ENCODE data around the gene HLX.

The HLX gene

GRCh38 chr1:220879076-220879508, at the start of gene HLX:
HLX (plus strand) TSS chr1:220879443; CDS start chr1:220879858, 415 bp downstream.
- Histone ChIP-seq H3K4me3 (ENCODE audit: low read depth, low read length) (peak within 1 kb of the TSS; percentile 53), H3K4me1 (ENCODE audit: control insufficient read depth, insufficient read depth, low read length) (peaks cover 4% of the 10 kb centered on the region), H3K9ac (ENCODE audit: low read depth, low read length) (no peak within 1 kb of the TSS), H3K9me3 (ENCODE audit: control insufficient read depth, insufficient read depth, low read length) (no peaks in the 10 kb centered on the region), H3K36me3 (ENCODE audit: control insufficient read depth, insufficient read depth, low read length) (no peaks in the 10 kb centered on the region), H3K27me3 (ENCODE audit: control insufficient read depth, insufficient read depth, low read length) (peaks cover 100% of the 10 kb centered on the region)

DNA sequence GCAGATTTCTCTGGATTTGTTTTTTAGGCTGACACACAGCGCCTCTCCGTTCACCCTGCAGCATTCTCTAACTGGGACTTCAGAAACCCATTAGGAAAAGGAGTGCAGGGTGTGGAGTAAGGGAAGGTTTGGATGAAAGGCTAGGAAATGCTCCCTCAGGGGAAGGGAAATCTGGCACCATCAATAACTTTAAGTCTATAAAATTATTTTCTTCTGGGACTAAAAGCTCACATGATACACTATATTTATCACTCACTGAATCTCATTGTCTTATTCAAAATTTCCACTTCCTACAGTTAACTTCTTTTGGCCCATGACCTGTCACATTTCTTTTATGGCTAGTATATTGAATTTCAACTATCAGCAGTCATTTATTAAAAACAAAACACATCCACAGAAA, 45.8 kb upstream of the HLX start:
- no peaks in the 10 kb centered on the region for H3K27me3 ChIP-seq (ENCODE audit: control insufficient read depth, insufficient read depth, low read length)
- H3K9ac ChIP-seq (ENCODE audit: low read depth, low read length): no peak overlapping the region
- no peaks in the 10 kb centered on the region for H3K4me1 ChIP-seq (ENCODE audit: control insufficient read depth, insufficient read depth, low read length)
- no peak overlapping the region for H3K4me3 ChIP-seq (ENCODE audit: low read depth, low read length)
- H3K36me3 ChIP-seq (ENCODE audit: control insufficient read depth, insufficient read depth, low read length): no peaks in the 10 kb centered on the region
- no peaks in the 10 kb centered on the region for H3K9me3 ChIP-seq (ENCODE audit: control insufficient read depth, insufficient read depth, low read length)

GRCh38 chr1:220834155-220834870, 44.9 kb upstream of the HLX start:
- Histone ChIP-seq H3K36me3 (ENCODE audit: control insufficient read depth, insufficient read depth, low read length) (no peaks in the 10 kb centered on the region), H3K9ac (ENCODE audit: low read depth, low read length) (no peak overlapping the region), H3K9me3 (ENCODE audit: control insufficient read depth, insufficient read depth, low read length) (no peaks in the 10 kb centered on the region), H3K4me3 (ENCODE audit: low read depth, low read length) (no peak overlapping the region), H3K4me1 (ENCODE audit: control insufficient read depth, insufficient read depth, low read length) (no peaks in the 10 kb centered on the region), H3K27me3 (ENCODE audit: control insufficient read depth, insufficient read depth, low read length) (no peaks in the 10 kb centered on the region)

GRCh38 chr1:220838578-220838977, 40.7 kb upstream of the HLX start:
- H3K27me3 ChIP-seq (ENCODE audit: control insufficient read depth, insufficient read depth, low read length): no peaks in the 10 kb centered on the region
- H3K4me1 ChIP-seq (ENCODE audit: control insufficient read depth, insufficient read depth, low read length): no peaks in the 10 kb centered on the region
- H3K4me3 ChIP-seq (ENCODE audit: low read depth, low read length): no peak overlapping the region
- H3K9me3 ChIP-seq (ENCODE audit: control insufficient read depth, insufficient read depth, low read length): no peaks in the 10 kb centered on the region
- no peak overlapping the region for H3K9ac ChIP-seq (ENCODE audit: low read depth, low read length)
- no peaks in the 10 kb centered on the region for H3K36me3 ChIP-seq (ENCODE audit: control insufficient read depth, insufficient read depth, low read length)

- Histone ChIP-seq H3K4me3 (ENCODE audit: low read depth, low read length) (no peak overlapping the region), H3K9me3 (ENCODE audit: control insufficient read depth, insufficient read depth, low read length) (no peaks in the 10 kb centered on the region), H3K9ac (ENCODE audit: low read depth, low read length) (no peak overlapping the region), H3K36me3 (ENCODE audit: control insufficient read depth, insufficient read depth, low read length) (no peaks in the 10 kb centered on the region), H3K4me1 (ENCODE audit: control insufficient read depth, insufficient read depth, low read length) (no peaks in the 10 kb centered on the region), H3K27me3 (ENCODE audit: control insufficient read depth, insufficient read depth, low read length) (no peaks in the 10 kb centered on the region)
These were observed 39.8 kb upstream of the HLX start for GRCh38 chr1:220839474-220839873.

GRCh38 chr1:220841293-220841692, 38.0 kb upstream of the HLX start:
- Histone ChIP-seq H3K4me3 (ENCODE audit: low read depth, low read length) (no peak overlapping the region), H3K27me3 (ENCODE audit: control insufficient read depth, insufficient read depth, low read length) (no peaks in the 10 kb centered on the region), H3K4me1 (ENCODE audit: control insufficient read depth, insufficient read depth, low read length) (no peaks in the 10 kb centered on the region), H3K36me3 (ENCODE audit: control insufficient read depth, insufficient read depth, low read length) (no peaks in the 10 kb centered on the region), H3K9me3 (ENCODE audit: control insufficient read depth, insufficient read depth, low read length) (no peaks in the 10 kb centered on the region), H3K9ac (ENCODE audit: low read depth, low read length) (no peak overlapping the region)

GRCh38 chr1:220843481-220844011, 35.7 kb upstream of the HLX start:
- Histone ChIP-seq H3K4me1 (ENCODE audit: control insufficient read depth, insufficient read depth, low read length) (no peaks in the 10 kb centered on the region), H3K36me3 (ENCODE audit: control insufficient read depth, insufficient read depth, low read length) (no peaks in the 10 kb centered on the region), H3K9me3 (ENCODE audit: control insufficient read depth, insufficient read depth, low read length) (no peaks in the 10 kb centered on the region), H3K9ac (ENCODE audit: low read depth, low read length) (no peak overlapping the region), H3K27me3 (ENCODE audit: control insufficient read depth, insufficient read depth, low read length) (no peaks in the 10 kb centered on the region), H3K4me3 (ENCODE audit: low read depth, low read length) (no peak overlapping the region)

DNA sequence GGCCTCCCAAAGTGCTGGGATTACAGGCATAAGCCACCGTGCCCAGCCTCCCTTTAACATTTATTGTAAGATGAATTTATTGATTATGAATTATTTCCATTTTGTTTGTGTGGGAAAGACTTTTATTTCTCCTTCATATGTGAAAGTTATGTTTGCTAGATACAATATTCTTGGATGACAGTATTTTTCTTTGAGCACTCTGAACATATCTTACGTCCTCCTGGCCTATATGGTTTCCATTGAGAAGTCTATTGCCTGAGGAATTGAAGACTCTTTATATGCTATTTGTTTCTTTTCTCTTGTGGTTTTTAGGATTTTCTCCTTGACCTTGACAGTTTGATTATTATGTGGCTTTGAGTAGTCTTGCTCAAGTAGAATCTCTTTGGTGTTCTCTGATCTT, 26.8 kb upstream of the HLX start:
- H3K4me1 ChIP-seq (ENCODE audit: control insufficient read depth, insufficient read depth, low read length): no peaks in the 10 kb centered on the region

DNA sequence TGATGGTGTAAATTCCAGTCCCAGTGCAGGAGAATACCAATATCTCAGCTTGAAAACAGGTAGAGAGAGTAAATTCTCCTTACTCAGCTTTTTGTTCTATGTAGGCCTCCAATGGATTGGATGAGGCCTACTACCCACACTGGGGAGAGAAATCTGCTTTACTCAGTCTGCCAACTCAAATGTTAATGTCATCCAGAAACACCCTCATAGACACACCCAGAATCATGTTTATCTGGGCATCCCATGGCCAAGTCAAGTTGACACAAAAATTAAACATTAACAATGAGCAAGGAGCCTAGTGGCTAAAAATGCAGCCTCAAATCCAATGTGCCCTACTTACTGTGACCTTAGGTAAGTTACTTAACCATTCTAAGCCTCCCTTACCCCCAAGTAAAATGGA, 6.9 kb upstream of the HLX start:
- Histone ChIP-seq H3K9me3 (ENCODE audit: control insufficient read depth, insufficient read depth, low read length) (no peaks in the 10 kb centered on the region), H3K36me3 (ENCODE audit: control insufficient read depth, insufficient read depth, low read length) (no peaks in the 10 kb centered on the region), H3K9ac (ENCODE audit: low read depth, low read length) (no peak overlapping the region), H3K4me1 (ENCODE audit: control insufficient read depth, insufficient read depth, low read length) (no peaks in the 10 kb centered on the region), H3K27me3 (ENCODE audit: control insufficient read depth, insufficient read depth, low read length) (peaks cover 34% of the 10 kb centered on the region), H3K4me3 (ENCODE audit: low read depth, low read length) (no peak overlapping the region)

More for the DNA sequence above, 26.8 kb upstream of the HLX start:
- Histone ChIP-seq H3K27me3 (ENCODE audit: control insufficient read depth, insufficient read depth, low read length) (no peaks in the 10 kb centered on the region), H3K4me3 (ENCODE audit: low read depth, low read length) (no peak overlapping the region), H3K9ac (ENCODE audit: low read depth, low read length) (no peak overlapping the region), H3K36me3 (ENCODE audit: control insufficient read depth, insufficient read depth, low read length) (no peaks in the 10 kb centered on the region), H3K9me3 (ENCODE audit: control insufficient read depth, insufficient read depth, low read length) (no peaks in the 10 kb centered on the region)

DNA sequence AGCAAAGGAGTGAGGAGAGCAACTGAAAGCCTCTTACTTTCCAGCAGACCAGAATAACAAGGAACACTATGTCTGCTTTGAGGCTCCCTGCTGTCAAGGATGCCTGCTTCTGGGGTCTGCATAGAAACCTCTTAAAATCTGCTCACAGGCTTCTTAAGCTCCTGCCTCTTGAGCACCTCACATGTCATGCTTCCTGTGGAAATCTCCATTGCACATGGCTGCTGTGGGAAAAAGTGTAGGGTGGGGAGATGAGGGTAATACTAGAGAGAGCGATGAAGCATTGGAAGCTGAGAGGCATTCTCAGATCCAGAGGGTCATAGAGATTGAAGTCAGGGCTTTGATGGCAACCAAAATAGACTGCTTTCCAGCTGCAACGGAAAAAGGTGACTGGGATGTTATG, 6.2 kb upstream of the HLX start:
- no peaks in the 10 kb centered on the region for H3K36me3 ChIP-seq (ENCODE audit: control insufficient read depth, insufficient read depth, low read length)
- H3K9ac ChIP-seq (ENCODE audit: low read depth, low read length): no peak overlapping the region
- H3K27me3 ChIP-seq (ENCODE audit: control insufficient read depth, insufficient read depth, low read length): peaks cover 42% of the 10 kb centered on the region
- no peaks in the 10 kb centered on the region for H3K4me1 ChIP-seq (ENCODE audit: control insufficient read depth, insufficient read depth, low read length)
- H3K4me3 ChIP-seq (ENCODE audit: low read depth, low read length): no peak overlapping the region
- H3K9me3 ChIP-seq (ENCODE audit: control insufficient read depth, insufficient read depth, low read length): no peaks in the 10 kb centered on the region

DNA sequence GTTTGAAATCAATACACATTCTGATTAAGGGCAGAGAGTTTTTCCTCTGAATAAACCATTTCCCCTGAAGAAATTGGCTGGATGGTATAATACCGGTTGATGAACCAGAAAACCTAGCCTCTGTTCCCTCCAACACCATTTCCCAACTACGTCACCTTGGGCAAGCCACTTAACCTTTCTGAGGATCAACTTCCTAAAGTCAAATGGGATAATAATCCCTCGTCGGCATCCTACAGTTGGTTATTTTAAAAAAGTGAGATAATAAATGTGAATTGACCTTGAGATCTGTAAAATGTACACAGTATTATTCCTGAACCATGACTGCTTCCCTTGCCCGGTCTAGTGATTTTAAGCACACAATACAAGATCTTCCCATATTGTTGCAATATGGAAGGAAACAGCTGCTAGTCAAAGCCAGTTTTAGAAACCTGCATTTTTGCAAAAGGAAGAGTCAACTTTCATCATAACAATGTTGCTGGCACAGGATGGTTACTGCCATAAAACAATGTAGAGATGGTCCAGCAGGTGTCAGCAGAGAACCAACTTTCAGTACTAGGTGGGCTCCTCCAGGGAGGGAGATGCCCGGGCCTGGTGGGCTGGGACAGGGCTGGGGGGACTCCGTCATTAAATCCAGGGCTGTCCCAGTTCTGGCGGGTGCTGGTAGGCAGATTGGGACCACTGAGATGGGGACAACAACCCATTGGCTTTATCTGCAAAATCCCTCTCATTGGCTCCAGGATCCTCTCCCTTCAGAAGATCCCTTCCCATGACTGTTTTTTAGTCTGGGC, 5.2 kb upstream of the HLX start:
- Histone ChIP-seq H3K36me3 (ENCODE audit: control insufficient read depth, insufficient read depth, low read length) (no peaks in the 10 kb centered on the region), H3K9me3 (ENCODE audit: control insufficient read depth, insufficient read depth, low read length) (no peaks in the 10 kb centered on the region), H3K27me3 (ENCODE audit: control insufficient read depth, insufficient read depth, low read length) (peaks cover 52% of the 10 kb centered on the region), H3K4me1 (ENCODE audit: control insufficient read depth, insufficient read depth, low read length) (no peaks in the 10 kb centered on the region), H3K9ac (ENCODE audit: low read depth, low read length) (no peak overlapping the region), H3K4me3 (ENCODE audit: low read depth, low read length) (no peak overlapping the region)

DNA sequence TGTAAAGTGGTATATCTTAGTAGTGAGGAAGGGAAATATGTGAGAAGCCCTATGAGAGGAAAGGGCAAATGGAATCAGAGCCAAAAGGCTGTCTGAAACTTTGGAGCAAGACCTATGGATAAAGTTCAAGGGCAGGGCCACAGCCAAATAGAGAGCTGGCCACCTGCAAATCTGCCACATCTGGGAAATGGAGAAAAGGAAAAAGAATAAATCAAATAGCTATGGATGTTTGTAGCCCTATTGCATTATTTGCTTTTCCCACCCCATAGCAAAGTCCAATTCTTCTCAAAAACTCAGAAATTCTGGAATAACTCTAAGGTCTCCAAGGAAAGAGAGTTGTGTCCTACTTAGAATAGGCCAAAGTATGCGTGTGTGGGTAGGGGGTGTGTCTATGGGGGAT, 4.0 kb upstream of the HLX start:
- Histone ChIP-seq H3K4me1 (ENCODE audit: control insufficient read depth, insufficient read depth, low read length) (no peaks in the 10 kb centered on the region), H3K4me3 (ENCODE audit: low read depth, low read length) (peak overlapping the region; percentile 10), H3K27me3 (ENCODE audit: control insufficient read depth, insufficient read depth, low read length) (peaks cover 64% of the 10 kb centered on the region), H3K9ac (ENCODE audit: low read depth, low read length) (no peak overlapping the region), H3K9me3 (ENCODE audit: control insufficient read depth, insufficient read depth, low read length) (no peaks in the 10 kb centered on the region), H3K36me3 (ENCODE audit: control insufficient read depth, insufficient read depth, low read length) (no peaks in the 10 kb centered on the region)
